A673 (cell line): ENCODE data around the gene CRPPA. TPM values are rescaled to one million over a fixed set of nuclear protein-coding genes. Genes with fewer than 3 reads are reported as not detected.

Source experiments
- BruUV-seq: library from RNA; stranded (reverse); fragments of 400-500 nt; replicated peaks from 2 replicates; lab custom pipeline; 2021; lab: Mats Ljungman, UMichigan
- CTCF ChIA-PET: fragments of 300-600 bp; sonication (Branson Sonifier 250); formaldehyde crosslinking; loops from one replicate; lab custom pipeline; 2022; ENCODE audit warnings: antibody characterized with exemption; lab: Charles Lee
- POLR2A ChIA-PET: fragments of 300-600 bp; sonication (Branson Sonifier 250); formaldehyde crosslinking; loops from one replicate; lab custom pipeline; 2022; ENCODE audit warnings: antibody characterized with exemption; ENCODE audit not compliant: low non-redundant PET; lab: Charles Lee
- DNase-seq: peaks from one replicate; pipeline ENCODE4 v3.0.0-alpha.2; 2015; ENCODE audit warnings: low spot score
- H3K27ac ChIP-seq: fragments of 200-600 bp; sonication (generic); 2 replicates; pipeline ENCODE4 v1.5.1; 2016; ENCODE audit warnings: mixed run types, low read depth, mild to moderate bottlenecking, mixed read lengths, antibody characterized with exemption, low read length; ENCODE audit not compliant: poor library complexity, severe bottlenecking
- H3K27me3 ChIP-seq: fragments of 200-600 bp; sonication (generic); replicated peaks from 2 replicates; pipeline ENCODE4 v1.6.1; 2017; ENCODE audit warnings: mixed run types, low read depth, mild to moderate bottlenecking, mixed read lengths, antibody characterized with exemption, low read length; ENCODE audit not compliant: insufficient read depth, poor library complexity
- H3K36me3 ChIP-seq: fragments of 200-600 bp; sonication (generic); 2 replicates; pipeline ENCODE4 v1.6.1; 2016; ENCODE audit warnings: mixed run types, mild to moderate bottlenecking, mixed read lengths, antibody characterized with exemption, low read length; ENCODE audit not compliant: insufficient read depth, poor library complexity, severe bottlenecking
- H3K4me1 ChIP-seq: fragments of 200-600 bp; sonication (generic); 2 replicates; pipeline ENCODE4 v1.6.1; 2017; ENCODE audit warnings: mixed run types, mild to moderate bottlenecking, mixed read lengths, antibody characterized with exemption, low read length; ENCODE audit not compliant: insufficient read depth, poor library complexity, severe bottlenecking
- H3K4me3 ChIP-seq: fragments of 200-600 bp; sonication (generic); 2 replicates; pipeline ENCODE4 v1.5.1; 2016; ENCODE audit warnings: low read depth, mixed run types, mild to moderate bottlenecking, mixed read lengths, low read length; ENCODE audit not compliant: poor library complexity, severe bottlenecking
- H3K9me3 ChIP-seq: fragments of 200-600 bp; sonication (generic); 2 replicates; pipeline ENCODE4 v1.6.1; 2016; ENCODE audit warnings: mixed run types, low read depth, mild to moderate bottlenecking, mixed read lengths, antibody characterized with exemption, low read length; ENCODE audit not compliant: poor library complexity, severe bottlenecking
- EZH2 ChIP-seq: fragments of 200-600 bp; sonication (generic); IDR thresholded peaks from 2 replicates; pipeline ENCODE4 v1.6.1; 2017; ENCODE audit warnings: borderline replicate concordance, low read depth, mild to moderate bottlenecking, mixed read lengths, antibody characterized with exemption, low read length; ENCODE audit not compliant: poor library complexity, severe bottlenecking
- intact Hi-C: fragments of 100-400 bp; cut with micrococcal nuclease; formaldehyde crosslinking; loops from one replicate; pipeline ENCODE4 v1.10.0; 2022; ENCODE audit not compliant: unreplicated experiment
- total RNA-seq: library from RNA; stranded (reverse); gene quantifications from 2 replicates; pipeline ENCODE4 v1.2.3, GENCODE V29; 2021
- TF ChIP-seq, protein P1 (sequence below): fragments of 300-800, 200-600 bp; sonication (generic); conservative IDR thresholded peaks from 2 replicates; pipeline ENCODE4 v1.5.1; 2017; ENCODE audit warnings: low read depth, mild to moderate bottlenecking, antibody characterized with exemption, low read length, moderate library complexity, mixed read lengths

CRPPA gene
- total RNA-seq, 1 experiment from 2014 or later: 0.21 TPM

DNA sequence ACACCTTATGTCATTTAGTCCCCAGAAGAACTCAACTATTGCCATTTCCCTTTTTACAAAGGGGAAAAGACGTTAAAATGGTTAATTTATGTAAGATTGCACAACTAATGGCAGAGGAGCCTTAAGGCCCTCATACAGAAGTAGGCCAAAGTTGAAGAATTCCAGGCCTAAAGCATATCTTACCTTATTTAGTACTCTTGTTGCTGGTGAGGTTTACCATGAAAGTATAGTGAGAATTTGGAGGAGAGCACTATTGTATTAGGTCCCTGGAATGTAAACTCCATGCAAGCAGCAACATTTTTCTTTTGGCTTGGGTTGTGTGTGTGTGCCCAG lies 731 bp upstream of the CRPPA start:
- BruUV-seq: no TSS peak
- H3K27ac ChIP-seq: no peak overlapping the region
- TF ChIP-seq EZH2: no peak
- TF ChIP-seq, protein P1, sequence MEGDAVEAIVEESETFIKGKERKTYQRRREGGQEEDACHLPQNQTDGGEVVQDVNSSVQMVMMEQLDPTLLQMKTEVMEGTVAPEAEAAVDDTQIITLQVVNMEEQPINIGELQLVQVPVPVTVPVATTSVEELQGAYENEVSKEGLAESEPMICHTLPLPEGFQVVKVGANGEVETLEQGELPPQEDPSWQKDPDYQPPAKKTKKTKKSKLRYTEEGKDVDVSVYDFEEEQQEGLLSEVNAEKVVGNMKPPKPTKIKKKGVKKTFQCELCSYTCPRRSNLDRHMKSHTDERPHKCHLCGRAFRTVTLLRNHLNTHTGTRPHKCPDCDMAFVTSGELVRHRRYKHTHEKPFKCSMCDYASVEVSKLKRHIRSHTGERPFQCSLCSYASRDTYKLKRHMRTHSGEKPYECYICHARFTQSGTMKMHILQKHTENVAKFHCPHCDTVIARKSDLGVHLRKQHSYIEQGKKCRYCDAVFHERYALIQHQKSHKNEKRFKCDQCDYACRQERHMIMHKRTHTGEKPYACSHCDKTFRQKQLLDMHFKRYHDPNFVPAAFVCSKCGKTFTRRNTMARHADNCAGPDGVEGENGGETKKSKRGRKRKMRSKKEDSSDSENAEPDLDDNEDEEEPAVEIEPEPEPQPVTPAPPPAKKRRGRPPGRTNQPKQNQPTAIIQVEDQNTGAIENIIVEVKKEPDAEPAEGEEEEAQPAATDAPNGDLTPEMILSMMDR: no peak
- POLR2A ChIA-PET: no interaction called here
- no peaks in the 10 kb centered on the region for H3K36me3 ChIP-seq
- no peaks in the 10 kb centered on the region for H3K9me3 ChIP-seq
- H3K4me3 ChIP-seq: no peak overlapping the region
- H3K27me3 ChIP-seq: no peaks in the 10 kb centered on the region
- H3K4me1 ChIP-seq: no peaks in the 10 kb centered on the region
- CTCF ChIA-PET: no interaction called here
- DNase-seq: no peak
- intact Hi-C loops: no loop called here

DNA sequence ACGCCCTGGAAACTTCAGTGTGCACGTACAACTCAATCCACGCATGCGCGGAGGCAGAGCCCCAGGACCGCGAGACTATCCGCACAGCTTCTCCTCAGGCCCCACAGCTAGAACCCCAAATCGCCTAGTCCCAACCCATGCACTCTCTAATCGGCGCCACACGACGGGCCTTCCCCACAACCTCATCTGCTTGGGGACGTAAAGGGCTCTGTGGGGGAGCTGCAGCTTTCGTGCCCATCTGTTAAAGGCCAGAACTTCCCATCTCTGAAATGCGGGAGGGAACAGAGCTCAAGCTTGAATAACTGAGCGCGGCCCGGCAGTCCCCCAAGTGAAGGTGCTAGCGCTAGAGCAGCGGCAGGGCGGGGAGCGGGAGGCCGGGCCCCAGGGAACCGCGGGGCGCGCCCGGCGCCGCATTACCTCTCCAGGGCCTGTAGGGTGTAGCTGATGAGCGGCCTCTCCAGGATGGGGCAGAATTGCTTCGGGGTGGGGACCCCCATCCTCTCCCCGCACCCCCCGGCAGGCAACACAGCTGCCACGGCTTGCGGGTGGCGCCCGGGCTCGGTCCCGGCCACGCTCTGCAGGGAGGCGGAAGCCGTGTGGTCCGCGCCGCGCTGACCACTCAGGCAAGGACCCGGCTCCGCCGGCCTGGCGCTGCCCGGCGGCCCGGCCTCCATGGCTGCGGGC lies 547 bp downstream of the CRPPA start:
- peak; percentile 82 for DNase-seq
- POLR2A ChIA-PET: no interaction called here
- Histone ChIP-seq H3K27me3 (no peaks in the 10 kb centered on the region), H3K4me3 (peak overlapping the region; percentile 53), H3K36me3 (no peaks in the 10 kb centered on the region), H3K9me3 (no peaks in the 10 kb centered on the region), H3K27ac (peak overlapping the region; percentile 70), H3K4me1 (no peaks in the 10 kb centered on the region)
- intact Hi-C loops: no loop called here
- CTCF ChIA-PET: interaction anchor here (0.6 to 1.2 kb wide), 3 partner anchors 144 to 323 kb away, joined by 3 to 5 read pairs (median 3); no protein-coding TSS in a partner anchor
- no TSS peak for BruUV-seq
- TF ChIP-seq EZH2: no peak
- TF ChIP-seq, protein P1: no peak

DNA sequence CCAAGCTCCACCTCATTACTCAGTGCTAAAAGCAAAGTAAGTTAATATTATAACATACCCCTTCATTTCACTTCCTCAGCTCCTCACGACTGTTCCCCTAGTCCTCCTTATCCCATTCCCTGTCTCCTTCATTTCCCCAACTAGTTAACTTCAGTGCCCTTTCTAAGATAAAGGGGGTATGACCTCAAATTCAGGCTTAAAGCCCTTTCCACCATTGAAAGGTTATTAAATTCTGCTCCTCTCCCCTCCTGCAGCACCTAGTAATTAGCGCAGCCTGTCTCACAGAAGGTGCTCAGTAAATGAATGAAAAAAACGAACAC lies 1.0 kb downstream of the CRPPA start:
- CTCF ChIA-PET: interaction anchor here (0.6 to 1.2 kb wide), 3 partner anchors 145 to 322 kb away, joined by 3 to 5 read pairs (median 3); no protein-coding TSS in a partner anchor
- Histone ChIP-seq H3K4me3 (peak overlapping the region; percentile 53), H3K36me3 (no peaks in the 10 kb centered on the region), H3K9me3 (no peaks in the 10 kb centered on the region), H3K4me1 (no peaks in the 10 kb centered on the region), H3K27ac (no peak overlapping the region), H3K27me3 (no peaks in the 10 kb centered on the region)
- no peak for DNase-seq
- intact Hi-C loops: no loop called here
- POLR2A ChIA-PET: no interaction called here
- no peak for TF ChIP-seq EZH2
- TF ChIP-seq, protein P1: no peak
- no TSS peak for BruUV-seq
